Superior temporal gyrus (tissue), 1 donor: ENCODE data around the gene CRAMP1.

Source experiments
- DNase-seq: peaks from one replicate; pipeline ENCODE4 v3.0.0-alpha.2; 2016; ENCODE audit errors: extremely low spot score

CRAMP1 gene

DNA sequence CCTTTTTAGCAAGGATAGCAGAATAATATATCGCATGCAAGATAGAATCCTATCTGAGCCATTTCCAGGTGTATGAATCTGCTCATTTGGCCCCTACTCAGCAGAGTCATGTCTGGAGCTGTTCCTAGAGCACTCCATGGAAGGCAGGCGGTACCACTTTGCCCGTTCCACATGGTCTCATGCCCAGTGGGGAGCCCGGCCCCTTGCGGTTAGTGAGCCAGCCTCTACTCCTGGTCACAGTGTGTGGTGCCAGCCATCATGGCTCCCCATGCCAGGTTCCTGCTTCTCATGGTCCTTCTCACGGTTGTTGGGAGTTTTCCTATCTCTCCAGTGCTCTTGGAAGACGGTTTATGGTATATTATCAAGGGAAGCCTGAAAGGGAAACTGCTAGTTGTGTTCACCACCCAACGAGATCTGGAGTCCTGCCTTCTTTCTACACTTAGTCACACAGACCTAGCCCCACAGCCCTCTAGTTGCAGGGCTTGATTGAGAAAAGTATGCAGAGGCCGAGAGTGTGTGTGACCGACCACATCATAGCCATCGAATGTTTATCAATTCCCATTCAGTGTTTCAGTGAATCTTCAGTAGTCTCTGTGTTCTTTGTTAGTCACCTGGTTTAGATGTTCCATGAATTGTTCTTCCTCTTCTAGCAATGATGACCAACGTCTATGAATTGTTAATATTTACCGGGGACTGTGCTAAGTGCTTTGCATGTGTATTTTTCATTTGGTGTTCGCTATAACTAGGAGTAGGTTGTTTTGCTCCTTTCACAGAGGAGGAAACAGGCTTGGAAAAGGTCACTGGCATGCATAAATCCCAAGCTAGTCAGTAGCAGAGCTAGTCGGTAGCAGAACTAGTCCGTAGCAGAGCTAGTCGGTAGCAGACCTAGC lies 75.5 kb downstream of the CRAMP1 start:
- DNase-seq: no peak

DNA sequence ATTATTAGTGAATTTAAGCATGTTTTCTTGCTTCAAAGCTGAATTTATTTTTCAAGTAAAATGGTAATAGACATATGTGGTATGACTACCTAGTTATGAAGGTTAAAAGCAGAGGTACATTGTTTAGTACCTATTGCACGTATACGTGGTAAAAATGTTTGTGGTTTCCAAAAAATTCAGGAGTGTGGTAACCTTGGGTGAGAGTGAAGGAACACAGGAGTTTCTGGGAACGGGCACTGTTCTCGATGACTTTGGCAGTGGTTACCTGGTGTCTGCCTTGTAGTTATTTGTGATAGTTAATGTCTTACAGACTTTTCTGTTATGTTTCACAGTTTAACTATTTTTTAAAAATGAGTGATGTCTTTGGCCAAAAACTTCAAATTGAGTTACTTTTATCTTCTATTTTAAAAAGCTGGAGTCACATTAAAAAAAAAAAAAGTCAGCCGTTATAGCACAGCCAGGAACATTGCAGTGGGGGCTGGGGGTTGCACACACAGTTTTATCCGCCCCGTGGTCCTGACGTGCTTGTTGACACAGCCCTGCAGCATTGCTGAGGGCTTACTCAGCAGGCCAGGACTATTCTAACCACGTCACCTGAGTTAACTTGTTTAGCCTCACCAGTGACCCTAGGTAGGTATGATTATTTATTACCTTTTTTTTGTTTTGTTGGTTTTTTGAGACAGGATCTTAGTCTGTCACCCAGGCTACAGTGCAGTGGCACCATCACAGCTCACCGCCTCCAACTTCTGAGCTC lies 76.8 kb downstream of the CRAMP1 start:
- no peak for DNase-seq

DNA sequence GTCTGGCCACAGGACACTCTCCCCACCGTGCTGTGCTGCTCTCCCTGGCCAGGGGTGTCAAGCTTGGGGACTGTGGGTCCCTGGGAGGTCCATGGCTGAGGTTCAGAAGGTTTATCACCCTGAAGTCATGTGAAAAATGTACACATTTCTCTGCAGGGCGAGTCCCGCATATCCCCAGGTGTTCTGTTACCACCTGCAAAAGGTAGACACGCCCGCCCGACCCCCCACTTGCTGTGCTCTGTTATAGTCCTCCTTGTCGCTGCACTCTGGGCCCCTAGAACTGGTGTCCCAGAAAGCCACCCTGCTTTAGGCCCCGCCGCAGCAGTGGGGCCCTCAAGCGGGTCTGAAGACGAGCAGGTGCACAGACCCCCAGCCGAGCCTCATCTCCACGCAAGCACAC lies 77.7 kb downstream of the CRAMP1 start:
- DNase-seq: no peak

- no peak for DNase-seq
Observed at GRCh38 chr16:1690810-1691209, 78.7 kb downstream of the CRAMP1 start.

GRCh38 chr16:1691276-1691675 lies 79.1 kb downstream of the CRAMP1 start:
- DNase-seq: no peak

DNA sequence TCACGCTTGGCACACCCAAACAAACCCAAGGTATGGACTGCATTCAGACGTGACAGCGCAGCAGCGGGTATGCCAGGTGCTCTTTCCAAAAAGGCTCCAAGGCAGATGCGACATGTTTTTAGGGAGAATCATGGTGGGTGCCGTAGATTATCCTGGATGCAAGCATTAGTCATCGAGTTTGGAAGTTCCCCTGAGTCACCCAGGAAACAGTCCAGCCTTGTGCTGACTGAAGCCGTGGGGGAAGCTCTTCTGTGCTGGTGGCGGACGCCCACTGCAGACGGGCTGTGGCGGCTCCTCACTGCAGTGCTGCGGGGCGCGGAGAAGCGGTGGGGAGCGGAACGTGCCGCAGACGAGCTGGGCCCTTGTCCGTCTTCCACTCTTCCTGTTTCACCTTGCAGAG lies 79.8 kb downstream of the CRAMP1 start:
- peak; percentile 60 for DNase-seq

DNA sequence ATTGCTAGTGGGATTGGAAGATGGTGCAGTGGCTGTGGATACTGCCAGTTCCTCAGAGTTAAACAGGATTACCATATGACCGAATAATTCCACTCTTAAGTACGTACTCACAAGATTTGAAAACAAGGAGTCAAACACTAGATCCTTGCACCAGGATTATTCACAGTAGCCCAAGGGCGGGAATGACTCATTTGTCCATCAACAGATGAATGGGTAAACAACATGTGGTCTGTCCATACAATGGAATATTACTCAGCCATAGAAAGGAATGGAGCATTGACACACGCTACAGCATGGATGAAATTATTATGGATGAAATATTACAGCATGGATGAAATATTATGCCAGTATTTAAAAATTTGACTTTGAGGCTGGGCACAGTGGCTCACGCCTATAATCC lies 84.7 kb downstream of the CRAMP1 start:
- DNase-seq: no peak

DNA sequence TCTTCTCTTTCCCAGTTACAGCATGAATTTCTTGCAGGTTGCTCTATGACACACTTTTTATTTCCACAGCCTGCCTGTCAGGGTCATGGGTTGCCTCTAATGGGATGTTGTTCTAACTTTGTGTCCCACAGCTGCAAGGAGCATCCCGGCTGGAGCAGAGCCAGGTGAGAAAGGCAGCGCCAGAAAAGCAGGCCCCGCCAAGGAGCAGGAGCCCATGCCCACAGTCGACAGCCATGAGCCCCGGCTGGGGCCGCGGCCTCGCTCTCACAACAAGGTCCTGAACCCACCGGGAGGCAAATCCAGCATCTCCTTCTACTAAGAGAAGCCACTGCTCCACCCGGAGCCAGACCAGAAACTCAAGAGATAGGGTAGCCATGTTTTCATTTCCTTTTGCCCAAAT lies 86.5 kb downstream of the CRAMP1 start:
- no peak for DNase-seq

GRCh38 chr16:1700246-1700645 lies 88.1 kb downstream of the CRAMP1 start:
- no peak for DNase-seq

- no peak for DNase-seq
Observed at GRCh38 chr16:1701216-1701878, 89.2 kb downstream of the CRAMP1 start.

DNA sequence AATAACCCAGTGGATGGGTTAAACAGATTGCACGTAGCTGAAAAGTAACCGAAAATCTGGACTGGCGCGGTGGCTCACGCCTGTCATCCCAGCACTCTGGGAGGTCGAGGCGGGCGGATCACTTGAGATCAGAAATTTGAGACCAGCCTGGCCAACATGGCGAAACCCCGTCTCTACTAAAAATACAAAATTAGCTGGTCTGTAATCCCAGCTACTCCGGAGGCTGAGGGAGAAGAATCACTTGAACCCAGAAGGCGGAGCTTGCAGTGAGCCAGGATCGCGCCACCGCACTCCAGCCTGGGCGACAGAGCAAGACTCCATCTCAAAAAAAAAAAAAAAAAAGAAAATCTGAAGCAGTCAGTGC lies 93.1 kb downstream of the CRAMP1 start:
- peak; percentile 10 for DNase-seq

GRCh38 chr16:1705688-1706385 lies 93.7 kb downstream of the CRAMP1 start, which contains the start of gene MAPK8IP3:
MAPK8IP3 (plus strand) TSS chr16:1706195; CDS start chr16:1706340, 145 bp downstream.
- peak; percentile 90 for DNase-seq

DNA sequence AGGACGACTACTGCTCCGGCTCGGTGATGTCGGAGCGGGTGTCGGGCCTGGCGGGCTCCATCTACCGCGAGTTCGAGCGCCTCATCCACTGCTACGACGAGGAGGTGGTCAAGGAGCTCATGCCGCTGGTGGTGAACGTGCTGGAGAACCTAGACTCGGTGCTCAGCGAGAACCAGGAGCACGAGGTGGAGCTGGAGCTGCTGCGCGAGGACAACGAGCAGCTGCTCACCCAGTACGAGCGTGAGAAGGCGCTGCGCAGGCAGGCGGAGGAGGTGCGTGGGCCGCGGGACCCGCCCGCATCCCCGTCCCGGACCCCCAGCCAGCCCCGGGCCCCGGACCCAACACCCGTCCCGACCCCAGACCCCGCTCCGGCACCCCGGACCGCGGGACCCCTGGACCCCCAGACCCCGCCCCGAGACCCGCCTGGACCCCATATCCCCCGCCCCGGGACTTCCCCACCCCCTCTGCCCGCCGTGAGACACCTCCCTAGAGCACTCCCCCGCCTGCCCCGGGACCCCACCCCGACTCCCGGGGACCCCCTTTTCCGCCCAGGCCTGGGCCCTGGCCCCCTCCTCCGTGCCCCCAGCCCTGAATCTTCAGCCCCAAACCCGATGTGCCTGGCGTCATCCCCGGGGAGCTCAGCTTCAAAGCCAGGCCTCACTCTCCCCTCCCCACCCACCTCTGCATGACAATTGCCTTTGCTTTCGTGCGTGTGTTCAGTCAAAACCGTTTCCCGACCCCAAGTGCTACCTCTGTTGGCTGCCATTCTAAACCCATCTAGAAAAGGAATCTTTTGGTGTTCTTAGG lies 94.4 kb downstream of the CRAMP1 start:
- no peak for DNase-seq

- DNase-seq: peak; percentile 57
Observed at GRCh38 chr16:1707193-1707790, 95.1 kb downstream of the CRAMP1 start.

- no peak for DNase-seq
Observed at GRCh38 chr16:1708083-1708767, 96.1 kb downstream of the CRAMP1 start.

DNA sequence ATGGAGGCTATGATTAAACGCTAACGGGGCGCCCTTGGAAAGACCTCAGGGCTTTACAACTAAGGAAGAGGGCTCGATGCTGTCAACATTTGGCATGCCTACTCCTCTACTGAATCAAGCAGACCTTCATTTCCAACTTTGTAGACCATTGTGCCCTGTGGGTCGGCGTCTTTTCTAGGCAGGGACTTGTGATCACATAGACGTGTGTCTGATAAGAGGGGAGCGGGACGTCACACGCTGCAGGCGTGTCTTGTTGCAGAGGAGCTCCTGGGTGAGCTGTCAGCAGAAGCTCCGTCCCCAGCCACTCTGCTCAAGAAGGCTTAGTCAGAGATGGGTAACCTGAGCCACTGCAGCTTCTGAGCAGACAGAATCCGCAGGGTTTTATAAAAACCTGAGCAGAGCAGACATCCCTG lies 96.6 kb downstream of the CRAMP1 start:
- peak; percentile 42 for DNase-seq

DNA sequence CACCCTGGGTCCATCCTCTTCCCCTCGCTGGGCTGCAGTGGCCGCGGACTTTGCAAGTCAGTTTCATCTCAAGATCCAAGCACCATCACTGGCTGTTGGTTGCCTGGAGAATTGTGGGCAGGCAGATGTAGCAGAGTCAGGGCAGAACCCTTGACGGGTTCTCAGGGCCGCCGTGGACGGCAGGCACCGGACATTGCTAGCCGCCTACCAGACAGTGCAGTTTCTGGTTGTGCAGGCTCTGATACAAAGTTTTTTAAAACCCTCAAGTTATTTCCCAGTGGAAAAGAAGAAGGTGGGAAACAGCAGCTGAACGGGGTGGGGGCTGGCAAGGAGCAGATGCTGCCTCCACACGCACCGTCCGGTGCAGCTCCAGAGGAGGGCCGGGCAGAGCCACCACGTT lies 97.2 kb downstream of the CRAMP1 start:
- DNase-seq: no peak

DNA sequence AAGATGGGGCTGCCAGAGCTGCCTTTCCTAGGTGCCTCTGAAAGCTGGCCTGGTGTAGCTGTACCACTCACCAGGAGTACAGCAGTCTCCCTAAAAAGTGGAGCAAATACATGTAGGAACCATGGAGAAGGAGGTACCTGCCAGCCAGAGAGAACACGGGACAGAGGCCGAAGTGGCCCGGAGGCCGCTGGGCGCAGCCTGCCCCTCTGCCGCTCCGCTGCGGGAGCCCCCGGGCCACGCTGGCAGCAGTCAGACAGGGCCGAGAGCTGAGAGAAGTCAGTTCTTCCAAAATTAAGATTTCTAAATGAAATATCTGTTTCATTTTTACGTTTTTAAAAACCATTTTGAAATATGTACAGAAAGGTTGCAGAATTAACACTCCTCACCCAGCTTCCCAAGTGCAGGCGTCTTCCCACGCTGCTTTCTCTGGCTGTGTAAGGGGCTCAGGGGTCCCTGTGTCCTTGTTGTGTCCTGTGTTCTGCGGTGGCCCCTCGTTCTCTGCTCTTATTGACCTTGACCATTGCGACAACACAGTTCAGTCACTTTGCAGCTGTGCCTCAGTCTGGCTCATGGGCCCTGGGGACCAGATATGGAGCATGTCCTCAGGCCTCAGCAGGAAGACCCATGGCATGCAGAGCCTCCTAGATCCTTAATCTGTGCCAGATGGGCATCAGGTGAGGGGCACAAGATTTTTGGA lies 98.8 kb downstream of the CRAMP1 start:
- no peak for DNase-seq

DNA sequence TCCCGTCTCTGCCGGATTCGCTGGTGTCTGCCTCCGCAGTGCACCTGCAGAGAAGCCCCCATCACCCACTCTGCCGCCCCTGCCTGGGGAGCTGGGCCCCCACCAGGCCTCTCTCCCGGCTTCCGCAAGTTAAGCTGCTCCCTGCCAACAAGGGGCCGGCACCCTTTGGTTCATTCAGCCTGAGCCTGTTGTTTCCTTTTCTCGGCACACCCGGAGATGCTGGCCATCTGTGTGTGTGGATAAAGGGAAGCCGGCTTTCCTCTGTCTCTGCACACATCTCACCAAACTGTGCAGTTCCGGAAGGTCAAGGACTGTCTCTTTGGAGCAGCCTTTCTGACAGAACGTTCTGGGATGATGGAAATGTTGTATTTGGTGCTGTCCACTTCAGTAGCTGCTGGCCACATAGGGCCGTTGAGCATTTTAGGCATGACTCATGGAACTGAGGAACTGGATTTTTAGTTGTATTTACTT lies 100.7 kb downstream of the CRAMP1 start:
- DNase-seq: peak; percentile 27
